ENCODE measurements around the gene VOPP1. TPM values are rescaled to one million over a fixed set of nuclear protein-coding genes. Genes with fewer than 3 reads are reported as not detected.

VOPP1 gene
- total and polyA plus RNA-seq, 9 donors: 28.0 to 52.1 (median 48.6) TPM

GRCh38 chr7:55552320-55553023 lies 19.8 kb downstream of the VOPP1 start:
- Histone ChIP-seq H3K27ac (no peak overlapping the region), H3K4me1 (ENCODE audit: insufficient read depth) (peaks cover 2% of the 10 kb centered on the region), H3K36me3 (no peaks in the 10 kb centered on the region), H3K4me3 (no peak overlapping the region), H3K27me3 (no peaks in the 10 kb centered on the region), H3K9me3 (no peaks in the 10 kb centered on the region)
- no peak for DNase-seq
- no peak for TF ChIP-seq CTCF (IDR thresholded peaks at IDR 0.05)
- TF ChIP-seq POLR2A (IDR thresholded peaks at IDR 0.05): no peak
- no peak for TF ChIP-seq EP300 (IDR thresholded peaks at IDR 0.05)
- intact Hi-C loops (cut with DNase I): no loop called here
- 76 to 84% (median 84%) methylated on average over 13 of the region's 13 CpGs for WGBS, 3 donors

- Histone ChIP-seq H3K27me3 (no peaks in the 10 kb centered on the region), H3K9me3 (no peaks in the 10 kb centered on the region), H3K4me3 (no peak overlapping the region), H3K27ac (no peak overlapping the region), H3K36me3 (no peaks in the 10 kb centered on the region), H3K4me1 (ENCODE audit: insufficient read depth) (peaks cover 6% of the 10 kb centered on the region)
- TF ChIP-seq EP300 (IDR thresholded peaks at IDR 0.05) (no peak), CTCF (IDR thresholded peaks at IDR 0.05) (no peak), POLR2A (IDR thresholded peaks at IDR 0.05) (no peak)
- intact Hi-C loops (cut with DNase I): no loop called here
- 90 to 94% (median 92%) methylated on average over 11 of the region's 11 CpGs for WGBS, 3 donors
- no peak for DNase-seq
Observed at GRCh38 chr7:55550841-55551537, 21.3 kb downstream of the VOPP1 start.

- Histone ChIP-seq H3K36me3 (no peaks in the 10 kb centered on the region), H3K9me3 (no peaks in the 10 kb centered on the region), H3K27me3 (no peaks in the 10 kb centered on the region), H3K4me1 (ENCODE audit: insufficient read depth) (peaks cover 6% of the 10 kb centered on the region), H3K4me3 (no peak overlapping the region), H3K27ac (no peak overlapping the region)
- no peak for TF ChIP-seq POLR2A (IDR thresholded peaks at IDR 0.05)
- TF ChIP-seq CTCF (IDR thresholded peaks at IDR 0.05): no peak
- no peak for TF ChIP-seq EP300 (IDR thresholded peaks at IDR 0.05)
- DNase-seq: no peak
- WGBS, 3 donors: 85 to 94% (median 89%) methylated on average over 15 of the region's 15 CpGs
- intact Hi-C loops (cut with DNase I): no loop called here
Observed at GRCh38 chr7:55550010-55550663, 22.2 kb downstream of the VOPP1 start.

GRCh38 chr7:55549457-55549856 lies 22.8 kb downstream of the VOPP1 start:
- Histone ChIP-seq H3K4me1 (ENCODE audit: insufficient read depth) (peaks cover 5% of the 10 kb centered on the region), H3K9me3 (no peaks in the 10 kb centered on the region), H3K36me3 (no peaks in the 10 kb centered on the region), H3K4me3 (no peak overlapping the region), H3K27me3 (no peaks in the 10 kb centered on the region), H3K27ac (no peak overlapping the region)
- TF ChIP-seq CTCF (IDR thresholded peaks at IDR 0.05) (no peak), POLR2A (IDR thresholded peaks at IDR 0.05) (no peak), EP300 (IDR thresholded peaks at IDR 0.05) (no peak)
- intact Hi-C loops (cut with DNase I): no loop called here
- DNase-seq: no peak
- 83 to 94% (median 90%) methylated on average over 7 of the region's 7 CpGs for WGBS, 3 donors

Measured in ovary (tissue), 9 donors.